ENCODE results near the gene EXOG.

DNA sequence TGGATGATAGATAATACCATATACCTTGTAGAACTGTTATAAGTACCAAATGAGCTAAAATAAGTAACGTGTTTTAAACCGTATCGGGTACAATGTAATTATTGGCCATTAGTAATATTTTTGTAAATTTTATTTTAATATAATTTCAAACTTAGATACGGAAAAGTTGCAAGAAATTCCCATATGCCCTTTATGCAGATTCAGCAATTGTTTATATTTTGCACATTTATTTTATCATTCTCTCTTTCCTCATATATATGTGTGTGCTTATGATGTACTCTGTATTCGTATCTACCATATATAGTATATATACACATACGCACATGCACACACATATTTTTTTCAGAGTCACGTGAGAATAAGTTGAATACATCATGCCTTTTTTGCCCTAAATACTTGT lies 38.5 kb downstream of the EXOG start:
- TF ChIP-seq JUNB (IDR thresholded peaks at IDR 0.05) (no peak), POLR2A (IDR thresholded peaks at IDR 0.05; ENCODE audit: low read depth, low read length) (no peak), ASH2L (IDR thresholded peaks at IDR 0.05; ENCODE audit: borderline replicate concordance, low read depth) (no peak), SMC3 (IDR thresholded peaks at IDR 0.05; ENCODE audit: borderline replicate concordance, low read length) (no peak), PAX8 (IDR thresholded peaks at IDR 0.05) (no peak)
- TF ChIP-seq, protein P1, sequence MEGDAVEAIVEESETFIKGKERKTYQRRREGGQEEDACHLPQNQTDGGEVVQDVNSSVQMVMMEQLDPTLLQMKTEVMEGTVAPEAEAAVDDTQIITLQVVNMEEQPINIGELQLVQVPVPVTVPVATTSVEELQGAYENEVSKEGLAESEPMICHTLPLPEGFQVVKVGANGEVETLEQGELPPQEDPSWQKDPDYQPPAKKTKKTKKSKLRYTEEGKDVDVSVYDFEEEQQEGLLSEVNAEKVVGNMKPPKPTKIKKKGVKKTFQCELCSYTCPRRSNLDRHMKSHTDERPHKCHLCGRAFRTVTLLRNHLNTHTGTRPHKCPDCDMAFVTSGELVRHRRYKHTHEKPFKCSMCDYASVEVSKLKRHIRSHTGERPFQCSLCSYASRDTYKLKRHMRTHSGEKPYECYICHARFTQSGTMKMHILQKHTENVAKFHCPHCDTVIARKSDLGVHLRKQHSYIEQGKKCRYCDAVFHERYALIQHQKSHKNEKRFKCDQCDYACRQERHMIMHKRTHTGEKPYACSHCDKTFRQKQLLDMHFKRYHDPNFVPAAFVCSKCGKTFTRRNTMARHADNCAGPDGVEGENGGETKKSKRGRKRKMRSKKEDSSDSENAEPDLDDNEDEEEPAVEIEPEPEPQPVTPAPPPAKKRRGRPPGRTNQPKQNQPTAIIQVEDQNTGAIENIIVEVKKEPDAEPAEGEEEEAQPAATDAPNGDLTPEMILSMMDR (IDR thresholded peaks at IDR 0.05 in 2 of 3, conservative IDR thresholded peaks at IDR 0.05 in 1 of 3; ENCODE audit: control insufficient read depth in 2 of 3, extremely low read depth in 1 of 3, insufficient read depth in 1 of 3, low read depth in 3 of 3, low read length in 3 of 3): no peak
- TF ChIP-seq, protein P2, sequence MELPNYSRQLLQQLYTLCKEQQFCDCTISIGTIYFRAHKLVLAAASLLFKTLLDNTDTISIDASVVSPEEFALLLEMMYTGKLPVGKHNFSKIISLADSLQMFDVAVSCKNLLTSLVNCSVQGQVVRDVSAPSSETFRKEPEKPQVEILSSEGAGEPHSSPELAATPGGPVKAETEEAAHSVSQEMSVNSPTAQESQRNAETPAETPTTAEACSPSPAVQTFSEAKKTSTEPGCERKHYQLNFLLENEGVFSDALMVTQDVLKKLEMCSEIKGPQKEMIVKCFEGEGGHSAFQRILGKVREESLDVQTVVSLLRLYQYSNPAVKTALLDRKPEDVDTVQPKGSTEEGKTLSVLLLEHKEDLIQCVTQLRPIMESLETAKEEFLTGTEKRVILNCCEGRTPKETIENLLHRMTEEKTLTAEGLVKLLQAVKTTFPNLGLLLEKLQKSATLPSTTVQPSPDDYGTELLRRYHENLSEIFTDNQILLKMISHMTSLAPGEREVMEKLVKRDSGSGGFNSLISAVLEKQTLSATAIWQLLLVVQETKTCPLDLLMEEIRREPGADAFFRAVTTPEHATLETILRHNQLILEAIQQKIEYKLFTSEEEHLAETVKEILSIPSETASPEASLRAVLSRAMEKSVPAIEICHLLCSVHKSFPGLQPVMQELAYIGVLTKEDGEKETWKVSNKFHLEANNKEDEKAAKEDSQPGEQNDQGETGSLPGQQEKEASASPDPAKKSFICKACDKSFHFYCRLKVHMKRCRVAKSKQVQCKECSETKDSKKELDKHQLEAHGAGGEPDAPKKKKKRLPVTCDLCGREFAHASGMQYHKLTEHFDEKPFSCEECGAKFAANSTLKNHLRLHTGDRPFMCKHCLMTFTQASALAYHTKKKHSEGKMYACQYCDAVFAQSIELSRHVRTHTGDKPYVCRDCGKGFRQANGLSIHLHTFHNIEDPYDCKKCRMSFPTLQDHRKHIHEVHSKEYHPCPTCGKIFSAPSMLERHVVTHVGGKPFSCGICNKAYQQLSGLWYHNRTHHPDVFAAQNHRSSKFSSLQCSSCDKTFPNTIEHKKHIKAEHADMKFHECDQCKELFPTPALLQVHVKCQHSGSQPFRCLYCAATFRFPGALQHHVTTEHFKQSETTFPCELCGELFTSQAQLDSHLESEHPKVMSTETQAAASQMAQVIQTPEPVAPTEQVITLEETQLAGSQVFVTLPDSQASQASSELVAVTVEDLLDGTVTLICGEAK (IDR thresholded peaks at IDR 0.05; ENCODE audit: borderline replicate concordance): no peak
- TF ChIP-seq, protein P3, sequence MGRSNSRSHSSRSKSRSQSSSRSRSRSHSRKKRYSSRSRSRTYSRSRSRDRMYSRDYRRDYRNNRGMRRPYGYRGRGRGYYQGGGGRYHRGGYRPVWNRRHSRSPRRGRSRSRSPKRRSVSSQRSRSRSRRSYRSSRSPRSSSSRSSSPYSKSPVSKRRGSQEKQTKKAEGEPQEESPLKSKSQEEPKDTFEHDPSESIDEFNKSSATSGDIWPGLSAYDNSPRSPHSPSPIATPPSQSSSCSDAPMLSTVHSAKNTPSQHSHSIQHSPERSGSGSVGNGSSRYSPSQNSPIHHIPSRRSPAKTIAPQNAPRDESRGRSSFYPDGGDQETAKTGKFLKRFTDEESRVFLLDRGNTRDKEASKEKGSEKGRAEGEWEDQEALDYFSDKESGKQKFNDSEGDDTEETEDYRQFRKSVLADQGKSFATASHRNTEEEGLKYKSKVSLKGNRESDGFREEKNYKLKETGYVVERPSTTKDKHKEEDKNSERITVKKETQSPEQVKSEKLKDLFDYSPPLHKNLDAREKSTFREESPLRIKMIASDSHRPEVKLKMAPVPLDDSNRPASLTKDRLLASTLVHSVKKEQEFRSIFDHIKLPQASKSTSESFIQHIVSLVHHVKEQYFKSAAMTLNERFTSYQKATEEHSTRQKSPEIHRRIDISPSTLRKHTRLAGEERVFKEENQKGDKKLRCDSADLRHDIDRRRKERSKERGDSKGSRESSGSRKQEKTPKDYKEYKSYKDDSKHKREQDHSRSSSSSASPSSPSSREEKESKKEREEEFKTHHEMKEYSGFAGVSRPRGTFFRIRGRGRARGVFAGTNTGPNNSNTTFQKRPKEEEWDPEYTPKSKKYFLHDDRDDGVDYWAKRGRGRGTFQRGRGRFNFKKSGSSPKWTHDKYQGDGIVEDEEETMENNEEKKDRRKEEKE (IDR thresholded peaks at IDR 0.05): no peak
